ENCODE data around the gene ATAD3B.

ATAD3B gene

GRCh38 chr1:1534401-1535154 lies 63.0 kb downstream of the ATAD3B start:
- Histone ChIP-seq H3K4me3 (ENCODE audit: low read length) (no peak overlapping the region), H3K9ac (ENCODE audit: low read length) (no peak overlapping the region), H3K4me1 (ENCODE audit: control insufficient read depth, low read depth, low read length) (no peaks in the 10 kb centered on the region), H3K27me3 (ENCODE audit: control insufficient read depth, insufficient read depth, low read length) (no peaks in the 10 kb centered on the region), H3K27ac (ENCODE audit: low read length) (no peak overlapping the region), H3K36me3 (ENCODE audit: control insufficient read depth, low read depth, low read length) (peaks cover 2% of the 10 kb centered on the region), H3K9me3 (ENCODE audit: control insufficient read depth, low read depth, low read length) (no peaks in the 10 kb centered on the region)

GRCh38 chr1:1535201-1536018 lies 63.8 kb downstream of the ATAD3B start:
- Histone ChIP-seq H3K4me1 (ENCODE audit: control insufficient read depth, low read depth, low read length) (no peaks in the 10 kb centered on the region), H3K27me3 (ENCODE audit: control insufficient read depth, insufficient read depth, low read length) (no peaks in the 10 kb centered on the region), H3K27ac (ENCODE audit: low read length) (no peak overlapping the region), H3K9ac (ENCODE audit: low read length) (no peak overlapping the region), H3K9me3 (ENCODE audit: control insufficient read depth, low read depth, low read length) (no peaks in the 10 kb centered on the region), H3K4me3 (ENCODE audit: low read length) (no peak overlapping the region), H3K36me3 (ENCODE audit: control insufficient read depth, low read depth, low read length) (no peaks in the 10 kb centered on the region)

DNA sequence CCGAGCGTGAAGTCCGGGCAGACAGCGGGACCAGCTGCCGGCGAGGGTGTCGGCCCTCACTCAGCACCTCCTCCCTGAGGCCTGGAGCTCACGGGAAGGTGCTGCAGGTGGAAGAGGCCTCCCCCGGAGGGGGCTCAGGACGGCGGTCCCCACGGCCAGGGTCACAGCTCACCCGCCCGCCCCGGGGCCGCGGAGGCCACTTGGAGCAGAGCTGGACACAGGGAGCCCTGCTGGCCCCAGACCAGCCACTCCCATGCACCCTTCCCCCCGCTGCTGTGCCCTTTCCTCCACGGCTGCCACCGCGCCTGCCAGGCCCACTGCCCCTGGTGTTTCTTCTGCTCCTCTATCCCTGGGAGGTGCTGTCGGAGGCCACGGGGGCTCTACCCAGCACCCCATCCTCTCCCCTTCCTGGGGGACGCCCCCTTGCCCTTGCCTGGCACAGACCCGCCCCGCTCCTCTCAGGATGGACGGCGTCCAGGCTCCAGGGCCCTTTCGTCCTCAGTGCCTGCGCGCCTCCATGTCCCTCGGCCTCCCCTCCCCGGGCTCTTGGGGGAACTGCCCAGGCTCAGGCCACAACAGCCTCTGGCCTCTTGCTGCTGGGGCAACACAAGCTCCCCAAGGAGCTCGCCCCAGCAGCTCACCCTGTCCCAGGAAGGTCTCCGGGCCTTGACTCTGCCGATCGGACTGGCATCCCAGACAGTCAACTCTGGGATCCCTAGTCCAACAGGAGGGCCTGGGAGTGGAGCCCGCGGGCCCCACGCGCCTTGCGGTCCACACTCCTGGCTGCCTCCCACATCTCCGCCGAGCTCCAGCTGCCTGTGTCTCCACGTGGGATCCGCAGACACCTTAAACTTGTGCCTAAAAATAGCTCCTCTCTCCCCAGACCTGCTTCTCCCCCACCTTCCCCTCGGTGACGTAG lies 64.7 kb downstream of the ATAD3B start:
- H3K4me3 ChIP-seq (ENCODE audit: low read length), result no peak overlapping the region
- H3K4me1 ChIP-seq (ENCODE audit: control insufficient read depth, low read depth, low read length), result no peaks in the 10 kb centered on the region

GRCh38 chr1:1536938-1537546 lies 65.5 kb downstream of the ATAD3B start:
- no peak overlapping the region for H3K9ac ChIP-seq (ENCODE audit: low read length)
- H3K36me3 ChIP-seq (ENCODE audit: control insufficient read depth, low read depth, low read length), result peaks cover 6% of the 10 kb centered on the region
- no peaks in the 10 kb centered on the region for H3K27me3 ChIP-seq (ENCODE audit: control insufficient read depth, insufficient read depth, low read length)
- no peak overlapping the region for H3K27ac ChIP-seq (ENCODE audit: low read length)
- no peak overlapping the region for H3K4me3 ChIP-seq (ENCODE audit: low read length)
- no peaks in the 10 kb centered on the region for H3K4me1 ChIP-seq (ENCODE audit: control insufficient read depth, low read depth, low read length)
- H3K9me3 ChIP-seq (ENCODE audit: control insufficient read depth, low read depth, low read length), result no peaks in the 10 kb centered on the region

More for the DNA sequence above, 64.7 kb downstream of the ATAD3B start:
- Histone ChIP-seq H3K27ac (ENCODE audit: low read length) (no peak overlapping the region), H3K27me3 (ENCODE audit: control insufficient read depth, insufficient read depth, low read length) (no peaks in the 10 kb centered on the region), H3K36me3 (ENCODE audit: control insufficient read depth, low read depth, low read length) (no peaks in the 10 kb centered on the region), H3K9ac (ENCODE audit: low read length) (no peak overlapping the region), H3K9me3 (ENCODE audit: control insufficient read depth, low read depth, low read length) (no peaks in the 10 kb centered on the region)

- H3K36me3 ChIP-seq (ENCODE audit: control insufficient read depth, low read depth, low read length), result peaks cover 6% of the 10 kb centered on the region
- no peak overlapping the region for H3K4me3 ChIP-seq (ENCODE audit: low read length)
- H3K9ac ChIP-seq (ENCODE audit: low read length), result no peak overlapping the region
- no peaks in the 10 kb centered on the region for H3K4me1 ChIP-seq (ENCODE audit: control insufficient read depth, low read depth, low read length)
- H3K27me3 ChIP-seq (ENCODE audit: control insufficient read depth, insufficient read depth, low read length), result no peaks in the 10 kb centered on the region
- H3K27ac ChIP-seq (ENCODE audit: low read length), result no peak overlapping the region
- no peaks in the 10 kb centered on the region for H3K9me3 ChIP-seq (ENCODE audit: control insufficient read depth, low read depth, low read length)
Observed at GRCh38 chr1:1537626-1538250, 66.2 kb downstream of the ATAD3B start.

DNA sequence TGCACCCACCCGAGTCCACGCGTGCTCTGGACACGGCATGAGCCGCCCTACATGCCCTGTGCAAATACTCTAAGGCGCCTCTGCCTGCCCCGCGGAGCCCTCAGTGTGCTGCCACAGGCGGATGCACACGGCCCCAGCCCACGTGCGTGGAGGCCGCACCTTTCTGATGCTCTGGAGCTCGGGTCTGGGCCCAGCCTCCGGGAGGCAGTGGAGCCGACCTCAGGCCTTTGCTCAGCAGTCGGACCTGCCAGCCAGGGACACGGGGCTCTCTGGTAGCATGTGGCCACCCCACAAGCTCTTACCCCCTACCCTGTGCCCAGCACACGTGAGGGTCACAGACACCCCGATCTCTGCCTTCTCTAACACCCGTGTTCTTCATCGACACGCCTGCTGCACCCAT lies 66.8 kb downstream of the ATAD3B start:
- H3K27ac ChIP-seq (ENCODE audit: low read length), result no peak overlapping the region
- H3K4me1 ChIP-seq (ENCODE audit: control insufficient read depth, low read depth, low read length), result no peaks in the 10 kb centered on the region
- H3K4me3 ChIP-seq (ENCODE audit: low read length), result no peak overlapping the region
- no peaks in the 10 kb centered on the region for H3K9me3 ChIP-seq (ENCODE audit: control insufficient read depth, low read depth, low read length)
- no peak overlapping the region for H3K9ac ChIP-seq (ENCODE audit: low read length)
- H3K36me3 ChIP-seq (ENCODE audit: control insufficient read depth, low read depth, low read length), result peaks cover 10% of the 10 kb centered on the region
- no peaks in the 10 kb centered on the region for H3K27me3 ChIP-seq (ENCODE audit: control insufficient read depth, insufficient read depth, low read length)

DNA sequence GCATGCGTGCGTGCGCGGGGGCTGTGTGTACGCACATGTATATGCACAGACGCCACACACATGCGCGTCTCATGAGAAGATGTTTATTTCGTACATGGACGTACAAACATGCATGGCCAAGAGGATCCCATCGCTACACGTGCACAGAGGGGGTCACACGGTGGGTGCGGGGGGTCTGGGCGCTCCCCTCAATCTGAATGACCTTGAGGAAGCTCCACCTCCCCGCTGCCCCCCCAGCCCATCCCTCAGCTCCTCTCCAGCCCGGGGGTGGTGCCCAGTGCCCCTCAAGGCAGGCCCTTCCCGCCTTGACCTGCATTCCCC lies 67.4 kb downstream of the ATAD3B start:
- Histone ChIP-seq H3K9me3 (ENCODE audit: control insufficient read depth, low read depth, low read length) (no peaks in the 10 kb centered on the region), H3K27me3 (ENCODE audit: control insufficient read depth, insufficient read depth, low read length) (no peaks in the 10 kb centered on the region), H3K9ac (ENCODE audit: low read length) (no peak overlapping the region), H3K4me3 (ENCODE audit: low read length) (peak overlapping the region; percentile 67), H3K4me1 (ENCODE audit: control insufficient read depth, low read depth, low read length) (no peaks in the 10 kb centered on the region), H3K27ac (ENCODE audit: low read length) (no peak overlapping the region), H3K36me3 (ENCODE audit: control insufficient read depth, low read depth, low read length) (peaks cover 10% of the 10 kb centered on the region)

DNA sequence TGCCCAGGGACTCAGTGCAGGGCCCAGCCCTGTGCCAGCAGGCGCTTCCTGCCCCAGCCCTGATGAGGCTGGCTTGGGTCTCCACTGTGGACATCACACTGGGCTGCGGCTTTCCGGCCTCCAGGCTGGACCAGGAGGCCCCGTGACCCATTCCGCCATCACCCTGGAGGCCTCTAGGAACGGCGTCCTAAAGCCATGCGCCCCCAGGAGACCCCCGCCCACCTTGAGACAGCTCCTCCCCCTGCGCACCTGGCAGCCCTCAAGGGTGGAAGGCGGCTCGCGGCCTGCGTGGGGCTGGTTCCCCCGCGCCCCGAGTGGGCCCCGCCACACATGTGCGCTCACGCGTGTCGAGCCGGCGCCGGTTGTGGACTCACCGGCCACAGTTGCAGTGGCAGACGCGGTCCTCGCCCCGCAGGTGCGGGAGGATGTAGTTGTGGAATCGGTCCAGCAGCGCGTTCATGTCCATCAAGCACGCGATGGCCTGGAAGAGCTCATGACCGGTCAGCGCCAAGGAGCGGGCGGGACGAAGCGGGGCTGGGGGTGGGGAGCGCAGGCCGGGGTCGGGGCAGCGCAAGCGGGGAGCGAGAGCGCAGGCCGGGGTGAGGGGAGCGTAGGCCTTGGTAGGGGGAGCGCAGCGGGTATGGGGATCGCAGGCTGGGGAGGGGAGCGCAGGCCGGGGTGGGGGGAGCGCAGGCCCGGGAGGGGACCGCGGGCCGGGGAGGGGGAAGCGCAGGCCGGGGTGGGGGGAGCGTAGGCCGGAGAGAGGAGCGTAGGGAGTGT lies 67.9 kb downstream of the ATAD3B start:
- Histone ChIP-seq H3K27me3 (ENCODE audit: control insufficient read depth, insufficient read depth, low read length) (no peaks in the 10 kb centered on the region), H3K9me3 (ENCODE audit: control insufficient read depth, low read depth, low read length) (no peaks in the 10 kb centered on the region), H3K27ac (ENCODE audit: low read length) (no peak overlapping the region), H3K36me3 (ENCODE audit: control insufficient read depth, low read depth, low read length) (peaks cover 10% of the 10 kb centered on the region), H3K4me3 (ENCODE audit: low read length) (peak overlapping the region; percentile 67), H3K4me1 (ENCODE audit: control insufficient read depth, low read depth, low read length) (no peaks in the 10 kb centered on the region), H3K9ac (ENCODE audit: low read length) (peak overlapping the region; percentile 43)

DNA sequence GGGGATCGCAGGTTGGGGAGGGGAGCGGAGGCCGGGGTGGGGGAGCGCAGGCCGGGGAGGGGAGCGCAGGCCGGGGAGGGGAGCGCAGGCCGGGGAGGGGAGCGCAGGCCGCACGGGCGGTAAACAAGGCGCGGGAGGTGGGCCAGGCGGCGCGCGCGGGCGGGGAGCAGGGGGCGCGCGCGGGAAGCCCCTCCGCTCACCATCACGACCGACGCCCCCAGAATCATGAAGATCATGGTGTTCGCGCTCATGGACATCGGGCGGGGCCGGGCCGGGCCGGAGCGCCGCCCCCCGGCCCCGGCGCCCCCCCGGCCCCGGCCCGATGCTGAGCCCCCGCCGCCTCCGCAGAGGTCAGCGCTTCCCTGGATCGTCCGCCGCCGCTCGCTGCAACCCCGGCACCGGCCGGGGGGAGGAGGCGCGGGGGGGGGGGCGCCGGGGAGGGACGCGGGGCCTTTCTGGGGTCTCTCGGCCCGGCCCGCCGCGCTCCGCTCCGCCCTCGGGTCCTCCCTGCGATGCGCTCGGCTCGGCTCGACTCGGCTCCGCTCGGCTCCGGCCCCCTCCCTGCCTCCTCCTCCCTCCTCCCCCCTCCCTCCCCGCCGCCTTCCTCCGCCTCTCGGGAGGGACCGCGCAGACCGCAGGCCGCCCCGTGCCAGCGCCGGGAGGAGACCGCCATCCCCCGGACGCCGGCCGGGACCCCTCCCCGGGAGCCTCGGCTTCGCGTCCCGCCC lies 68.7 kb downstream of the ATAD3B start, which contains the start of gene TMEM240:
Gene TMEM240, minus strand, starts transcription at position 535 of the 728 bp plus-strand sequence. Its CDS starts 278 bp downstream, at position 257.
- H3K4me1 ChIP-seq (ENCODE audit: control insufficient read depth, low read depth, low read length), result no peaks in the 10 kb centered on the region
- H3K27ac ChIP-seq (ENCODE audit: low read length), result no peak within 1 kb of the TSS
- H3K9ac ChIP-seq (ENCODE audit: low read length), result peak within 1 kb of the TSS; percentile 43
- no peaks in the 10 kb centered on the region for H3K9me3 ChIP-seq (ENCODE audit: control insufficient read depth, low read depth, low read length)
- H3K27me3 ChIP-seq (ENCODE audit: control insufficient read depth, insufficient read depth, low read length), result no peaks in the 10 kb centered on the region
- peak within 1 kb of the TSS; percentile 67 for H3K4me3 ChIP-seq (ENCODE audit: low read length)
- peaks cover 10% of the 10 kb centered on the region for H3K36me3 ChIP-seq (ENCODE audit: control insufficient read depth, low read depth, low read length)
